GM19372 (cell line): ENCODE measurements around the gene PXDN.

ENCODE experiments used
- ATAC-seq: cut with Tn5 transposase; IDR thresholded peaks from one replicate; pipeline ENCODE4 v1.9.1; 2021; ENCODE audit warnings: mild to moderate bottlenecking, low read depth, moderate library complexity; ENCODE audit not compliant: unreplicated experiment

PXDN gene

GRCh38 chr2:1605102-1606045 lies 138.9 kb downstream of the PXDN start:
- no peak for ATAC-seq

GRCh38 chr2:1603521-1603920 lies 140.8 kb downstream of the PXDN start:
- ATAC-seq = no peak

- no peak for ATAC-seq
Measured at GRCh38 chr2:1603059-1603458, 141.3 kb downstream of the PXDN start.

GRCh38 chr2:1602278-1603010 lies 141.9 kb downstream of the PXDN start:
- no peak for ATAC-seq

- no peak for ATAC-seq
Measured at GRCh38 chr2:1601471-1602277, 142.6 kb downstream of the PXDN start.

- ATAC-seq = no peak
Measured at GRCh38 chr2:1601067-1601412, 143.3 kb downstream of the PXDN start.

GRCh38 chr2:1600191-1601066 lies 143.9 kb downstream of the PXDN start:
- no peak for ATAC-seq

GRCh38 chr2:1599301-1600085 lies 144.8 kb downstream of the PXDN start:
- ATAC-seq = no peak

- ATAC-seq = no peak
Measured at GRCh38 chr2:1598800-1599199, 145.5 kb downstream of the PXDN start.

- ATAC-seq = no peak
Measured at GRCh38 chr2:1598041-1598710, 146.1 kb downstream of the PXDN start.

GRCh38 chr2:1595274-1595673 lies 149.0 kb downstream of the PXDN start:
- ATAC-seq = no peak

GRCh38 chr2:1594373-1595171 lies 149.7 kb downstream of the PXDN start:
- ATAC-seq = no peak

- no peak for ATAC-seq
Measured at GRCh38 chr2:1594123-1594372, 150.3 kb downstream of the PXDN start.

GRCh38 chr2:1593371-1594122 lies 150.8 kb downstream of the PXDN start:
- ATAC-seq = no peak

GRCh38 chr2:1591978-1592907 lies 152.1 kb downstream of the PXDN start:
- no peak for ATAC-seq

- ATAC-seq = no peak
Measured at GRCh38 chr2:1591461-1591770, 152.9 kb downstream of the PXDN start.
